Erythroblast (primary cell): ENCODE data around the gene EDA.

ENCODE experiments used
- GATA1 ChIP-seq: IDR thresholded peaks from 2 replicates; pipeline ENCODE4 v1.6.1; 2011; ENCODE audit warnings: low read depth, mild to moderate bottlenecking, control low read depth, low read length, moderate library complexity
- POLR2A ChIP-seq: IDR thresholded peaks from 2 replicates; pipeline ENCODE4 v1.6.1; 2011; ENCODE audit warnings: mild to moderate bottlenecking, low read length

GRCh38 chrX:70026851-70027200, 410.9 kb downstream of the EDA start:
- no peak for TF ChIP-seq POLR2A
- TF ChIP-seq GATA1: no peak
